Fibroblast of lung (primary cell): ENCODE results near the gene OVCA2.

Experiments
- EZH2 ChIP-seq: IDR thresholded peaks from 2 replicates; pipeline ENCODE4 v1.5.1; 2012; ENCODE audit warnings: low read length, control low read depth, mild to moderate bottlenecking; ENCODE audit errors: missing control alignments
- TF ChIP-seq, protein P1 (sequence below), 2 donors: IDR thresholded peaks in 1 of 2; conservative IDR thresholded peaks in 1 of 2; 1 replicate in 1 of 2; 2 replicates in 1 of 2; pipeline ENCODE4 v1.5.1; 2011 to 2012; ENCODE audit warnings: low read length in 2 of 2, control low read depth in 1 of 2, inconsistent platforms in 1 of 2, low read depth in 1 of 2, mild to moderate bottlenecking in 1 of 2

DNA sequence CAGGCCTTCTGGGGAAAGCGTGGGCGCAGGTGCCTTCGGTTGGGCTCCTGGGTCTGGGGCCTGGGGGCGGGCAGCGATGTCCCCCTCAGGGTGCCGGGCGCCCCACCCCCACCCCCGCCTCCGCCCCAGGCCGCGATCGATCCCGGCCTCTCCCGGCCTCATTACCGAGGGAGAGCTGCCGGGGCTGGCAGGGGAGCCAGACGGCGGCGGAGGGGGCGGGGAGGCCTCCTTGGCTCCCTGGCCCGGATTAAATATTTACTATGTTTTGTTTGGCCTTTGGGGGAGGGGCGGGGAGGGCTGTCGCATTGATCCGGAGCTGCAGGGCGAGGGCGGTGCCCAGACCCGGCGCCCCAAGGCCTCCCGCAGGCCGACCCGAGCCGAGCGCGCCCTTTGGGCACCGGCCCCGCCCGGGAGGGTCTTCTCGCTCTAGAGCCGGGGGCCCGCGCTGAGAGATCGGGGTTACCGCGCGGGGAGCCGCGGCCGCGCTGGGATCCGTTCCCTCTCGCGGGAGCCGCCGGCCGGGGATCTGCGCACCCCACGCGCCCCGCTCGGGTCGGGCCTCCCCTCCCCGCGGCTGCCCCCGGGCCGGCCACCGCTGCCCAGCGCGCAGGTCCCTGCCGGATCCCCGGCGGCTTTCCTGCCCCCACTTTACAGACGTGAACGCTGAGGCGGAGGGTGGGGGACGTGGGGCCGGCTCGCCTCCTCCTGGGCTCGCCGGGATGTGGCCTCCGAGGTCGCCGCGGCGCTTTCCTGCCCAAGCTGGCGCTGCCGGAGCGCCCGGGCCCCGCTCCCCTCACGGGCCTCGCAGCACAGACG is 43.7 kb upstream of the OVCA2 start:
- no peak for TF ChIP-seq EZH2
- TF ChIP-seq, protein P1, sequence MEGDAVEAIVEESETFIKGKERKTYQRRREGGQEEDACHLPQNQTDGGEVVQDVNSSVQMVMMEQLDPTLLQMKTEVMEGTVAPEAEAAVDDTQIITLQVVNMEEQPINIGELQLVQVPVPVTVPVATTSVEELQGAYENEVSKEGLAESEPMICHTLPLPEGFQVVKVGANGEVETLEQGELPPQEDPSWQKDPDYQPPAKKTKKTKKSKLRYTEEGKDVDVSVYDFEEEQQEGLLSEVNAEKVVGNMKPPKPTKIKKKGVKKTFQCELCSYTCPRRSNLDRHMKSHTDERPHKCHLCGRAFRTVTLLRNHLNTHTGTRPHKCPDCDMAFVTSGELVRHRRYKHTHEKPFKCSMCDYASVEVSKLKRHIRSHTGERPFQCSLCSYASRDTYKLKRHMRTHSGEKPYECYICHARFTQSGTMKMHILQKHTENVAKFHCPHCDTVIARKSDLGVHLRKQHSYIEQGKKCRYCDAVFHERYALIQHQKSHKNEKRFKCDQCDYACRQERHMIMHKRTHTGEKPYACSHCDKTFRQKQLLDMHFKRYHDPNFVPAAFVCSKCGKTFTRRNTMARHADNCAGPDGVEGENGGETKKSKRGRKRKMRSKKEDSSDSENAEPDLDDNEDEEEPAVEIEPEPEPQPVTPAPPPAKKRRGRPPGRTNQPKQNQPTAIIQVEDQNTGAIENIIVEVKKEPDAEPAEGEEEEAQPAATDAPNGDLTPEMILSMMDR (conservative IDR thresholded peaks at IDR 0.05 in 1 of 2, IDR thresholded peaks at IDR 0.05 in 1 of 2; ENCODE audit: low read depth in 1 of 2, low read length in 2 of 2) = no peak
